ENCODE results near the gene SPHKAP. TPM values are rescaled to one million over a fixed set of nuclear protein-coding genes. Genes with fewer than 3 reads are reported as not detected.
A peak's percentile ranks its signal among the peaks of the same experiment; 100 is the strongest.

The SPHKAP gene
- total and polyA plus RNA-seq, 3 donors from 2014 or later, result 0.22 to 1.5 (median 0.87) TPM

GRCh38 chr2:228048838-228049490 is 132.5 kb downstream of the SPHKAP start:
- H3K36me3 ChIP-seq (ENCODE audit: low read depth, missing control alignments), result no peaks in the 10 kb centered on the region
- H3K4me3 ChIP-seq, result no peak overlapping the region
- H3K9me3 ChIP-seq, result no peaks in the 10 kb centered on the region
- WGBS, 2 donors, result 24 to 49% methylated on average over 5 of the region's 5 CpGs
- H3K27me3 ChIP-seq, result no peaks in the 10 kb centered on the region
- intact Hi-C loops (cut with DNase I; ENCODE audit: low total_unique reads), result no loop called here
- TF ChIP-seq CTCF (IDR thresholded peaks at IDR 0.05), result peak in 2 of 3 experiments; percentile 42 to 43
- TF ChIP-seq POLR2A (IDR thresholded peaks at IDR 0.05), result no peak
- no peak overlapping the region for H3K27ac ChIP-seq
- DNase-seq, result peak; percentile 28
- H3K4me1 ChIP-seq, result no peaks in the 10 kb centered on the region

GRCh38 chr2:228040995-228041394 is 140.5 kb downstream of the SPHKAP start:
- Histone ChIP-seq H3K27ac (no peak overlapping the region), H3K27me3 (no peaks in the 10 kb centered on the region), H3K4me1 (no peaks in the 10 kb centered on the region), H3K9me3 (no peaks in the 10 kb centered on the region), H3K4me3 (no peak overlapping the region), H3K36me3 (ENCODE audit: low read depth, missing control alignments) (no peaks in the 10 kb centered on the region)
- no peak for DNase-seq
- WGBS, 2 donors, result 94 to 95% methylated on average over 2 of the region's 2 CpGs
- TF ChIP-seq CTCF (IDR thresholded peaks at IDR 0.05) (no peak), POLR2A (IDR thresholded peaks at IDR 0.05) (no peak)
- intact Hi-C loops (cut with DNase I; ENCODE audit: low total_unique reads), result no loop called here

- no peak for DNase-seq
- 70 to 72% methylated on average over 5 of the region's 5 CpGs for WGBS, 2 donors
Observed at GRCh38 chr2:228039752-228040534, 141.5 kb downstream of the SPHKAP start.

GRCh38 chr2:228038967-228039366 is 142.5 kb downstream of the SPHKAP start:
- no peak overlapping the region for H3K27ac ChIP-seq
- H3K4me3 ChIP-seq, result no peak overlapping the region
- intact Hi-C loops (cut with DNase I; ENCODE audit: low total_unique reads), result no loop called here
- H3K27me3 ChIP-seq, result no peaks in the 10 kb centered on the region
- DNase-seq, result no peak
- 61 to 83% methylated on average over 4 of the region's 4 CpGs for WGBS, 2 donors
- H3K9me3 ChIP-seq, result no peaks in the 10 kb centered on the region
- H3K36me3 ChIP-seq (ENCODE audit: low read depth, missing control alignments), result no peaks in the 10 kb centered on the region
- no peak for TF ChIP-seq CTCF (IDR thresholded peaks at IDR 0.05)
- TF ChIP-seq POLR2A (IDR thresholded peaks at IDR 0.05), result no peak
- no peaks in the 10 kb centered on the region for H3K4me1 ChIP-seq

More at GRCh38 chr2:228039752-228040534, 141.5 kb downstream of the SPHKAP start:
- Histone ChIP-seq H3K4me1 (no peaks in the 10 kb centered on the region), H3K27ac (no peak overlapping the region), H3K27me3 (no peaks in the 10 kb centered on the region), H3K9me3 (no peaks in the 10 kb centered on the region), H3K36me3 (ENCODE audit: low read depth, missing control alignments) (no peaks in the 10 kb centered on the region), H3K4me3 (no peak overlapping the region)
- peak in 2 of 3 experiments; percentile 36 to 64 for TF ChIP-seq CTCF (IDR thresholded peaks at IDR 0.05)
- TF ChIP-seq POLR2A (IDR thresholded peaks at IDR 0.05), result no peak
- intact Hi-C loops (cut with DNase I; ENCODE audit: low total_unique reads), result no loop called here

Measured in testis (tissue), 3 donors.